Neutrophil (primary cell): Measurements from ENCODE around the gene PAK1.

ENCODE experiments used
- H3K27ac ChIP-seq: fragments of 200-600 bp; sonication (generic); 2 replicates; pipeline ENCODE4 v1.5.1; 2016; ENCODE audit warnings: mild to moderate bottlenecking, moderate library complexity
- H3K27me3 ChIP-seq: fragments of 200-600 bp; sonication (generic); 2 replicates; pipeline ENCODE4 v1.6.0; 2016; ENCODE audit warnings: mild to moderate bottlenecking
- H3K36me3 ChIP-seq: fragments of 200-600 bp; sonication (generic); 2 replicates; pipeline ENCODE4 v1.5.1; 2017
- H3K4me1 ChIP-seq, 2 experiments: fragments of 200-600 bp in 1 of 2; sonication (generic) in 1 of 2; 1 replicate in 1 of 2; 2 replicates in 1 of 2; pipeline versions ENCODE4 v1.5.1 to v1.6.1; 2013 to 2016; ENCODE audit warnings: low read depth in 1 of 2, low read length in 1 of 2, mild to moderate bottlenecking in 1 of 2, moderate library complexity in 1 of 2; ENCODE audit not compliant: control insufficient read depth in 1 of 2, insufficient read depth in 1 of 2
- H3K4me3 ChIP-seq, 2 experiments: fragments of 200-600 bp in 1 of 2; sonication (generic) in 1 of 2; 1 replicate in 1 of 2; 2 replicates in 1 of 2; pipeline ENCODE4 v1.5.1; 2013 to 2016; ENCODE audit warnings: low read depth in 1 of 2, low read length in 1 of 2, mild to moderate bottlenecking in 1 of 2, moderate library complexity in 1 of 2
- H3K9me3 ChIP-seq: fragments of 200-600 bp; sonication (generic); 2 replicates; pipeline ENCODE4 v1.5.1; 2016
- TF ChIP-seq, protein P1 (sequence below): fragments of 200-600 bp; sonication (generic); IDR thresholded peaks from 2 replicates; pipeline ENCODE4 v1.5.1; 2016; ENCODE audit warnings: antibody characterized with exemption

PAK1 gene

DNA sequence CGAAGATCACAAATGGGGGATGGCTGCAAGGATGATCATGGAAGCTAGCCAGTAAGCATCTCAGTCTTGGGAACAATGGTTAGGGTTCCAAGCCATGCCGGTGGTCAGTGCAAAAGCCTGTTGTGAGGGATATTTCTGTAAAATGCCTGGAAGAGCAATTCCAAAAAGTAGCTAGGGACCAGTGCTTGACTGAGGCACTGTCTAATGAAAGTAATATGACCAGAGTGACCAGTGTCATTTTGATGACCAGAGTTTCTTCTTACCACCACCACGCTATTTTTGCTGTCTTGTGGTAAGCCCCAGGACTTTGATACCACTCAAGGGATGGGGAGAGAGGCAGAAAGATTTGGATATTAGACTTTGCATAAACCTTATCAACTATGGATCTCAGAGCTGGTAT, 190.8 kb downstream of the PAK1 start:
- Histone ChIP-seq H3K4me3 (no peak overlapping the region), H3K4me1 (no peaks in the 10 kb centered on the region), H3K27me3 (peaks cover 10% of the 10 kb centered on the region), H3K36me3 (no peaks in the 10 kb centered on the region), H3K27ac (no peak overlapping the region), H3K9me3 (no peaks in the 10 kb centered on the region)
- TF ChIP-seq, protein P1, sequence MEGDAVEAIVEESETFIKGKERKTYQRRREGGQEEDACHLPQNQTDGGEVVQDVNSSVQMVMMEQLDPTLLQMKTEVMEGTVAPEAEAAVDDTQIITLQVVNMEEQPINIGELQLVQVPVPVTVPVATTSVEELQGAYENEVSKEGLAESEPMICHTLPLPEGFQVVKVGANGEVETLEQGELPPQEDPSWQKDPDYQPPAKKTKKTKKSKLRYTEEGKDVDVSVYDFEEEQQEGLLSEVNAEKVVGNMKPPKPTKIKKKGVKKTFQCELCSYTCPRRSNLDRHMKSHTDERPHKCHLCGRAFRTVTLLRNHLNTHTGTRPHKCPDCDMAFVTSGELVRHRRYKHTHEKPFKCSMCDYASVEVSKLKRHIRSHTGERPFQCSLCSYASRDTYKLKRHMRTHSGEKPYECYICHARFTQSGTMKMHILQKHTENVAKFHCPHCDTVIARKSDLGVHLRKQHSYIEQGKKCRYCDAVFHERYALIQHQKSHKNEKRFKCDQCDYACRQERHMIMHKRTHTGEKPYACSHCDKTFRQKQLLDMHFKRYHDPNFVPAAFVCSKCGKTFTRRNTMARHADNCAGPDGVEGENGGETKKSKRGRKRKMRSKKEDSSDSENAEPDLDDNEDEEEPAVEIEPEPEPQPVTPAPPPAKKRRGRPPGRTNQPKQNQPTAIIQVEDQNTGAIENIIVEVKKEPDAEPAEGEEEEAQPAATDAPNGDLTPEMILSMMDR, result no peak

DNA sequence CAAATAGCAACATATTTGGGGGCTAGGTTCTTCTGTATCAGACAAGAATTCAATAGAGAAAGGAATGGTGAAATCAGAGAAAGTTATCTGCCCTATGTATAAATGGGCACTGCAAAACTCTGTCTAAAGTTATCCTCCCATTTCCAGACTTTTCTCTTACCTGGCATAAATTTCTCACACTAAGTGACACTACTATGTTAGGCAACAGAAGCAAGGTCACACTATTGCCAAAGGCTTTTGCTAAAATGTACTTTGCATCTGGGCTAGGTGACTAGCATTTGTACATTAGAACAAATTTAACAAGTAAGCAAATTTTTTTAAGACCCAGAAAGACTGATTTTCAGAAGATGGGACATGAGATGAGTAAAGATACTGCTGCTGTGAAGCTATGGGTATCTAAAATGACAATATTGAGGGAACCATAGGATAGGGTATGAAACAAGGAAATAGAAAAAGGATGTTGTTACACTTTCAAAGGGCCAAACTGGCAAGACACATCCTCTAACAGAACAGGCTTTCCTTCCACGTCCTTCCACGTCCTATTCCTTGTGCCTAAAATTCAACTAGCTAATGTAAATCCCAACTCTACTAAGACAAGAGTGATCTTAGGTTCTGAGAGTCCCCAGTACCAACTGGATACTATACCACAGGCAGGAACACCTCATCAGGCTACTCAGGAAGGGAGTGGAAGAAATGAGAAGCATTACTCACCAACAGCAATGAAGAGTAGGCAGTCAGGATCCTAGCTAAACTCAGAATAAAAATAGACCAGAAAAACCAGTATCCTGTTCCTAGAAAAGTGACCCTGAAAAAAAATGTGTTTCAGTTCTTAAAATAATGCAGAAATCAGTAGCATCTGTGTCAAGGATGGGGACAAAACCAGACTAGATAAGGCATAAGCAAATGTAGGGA, 195.0 kb downstream of the PAK1 start:
- H3K4me1 ChIP-seq, result no peaks in the 10 kb centered on the region
- H3K4me3 ChIP-seq, result no peak overlapping the region
- no peaks in the 10 kb centered on the region for H3K9me3 ChIP-seq
- TF ChIP-seq, protein P1, result no peak
- no peaks in the 10 kb centered on the region for H3K36me3 ChIP-seq
- H3K27me3 ChIP-seq, result no peaks in the 10 kb centered on the region
- H3K27ac ChIP-seq, result no peak overlapping the region

DNA sequence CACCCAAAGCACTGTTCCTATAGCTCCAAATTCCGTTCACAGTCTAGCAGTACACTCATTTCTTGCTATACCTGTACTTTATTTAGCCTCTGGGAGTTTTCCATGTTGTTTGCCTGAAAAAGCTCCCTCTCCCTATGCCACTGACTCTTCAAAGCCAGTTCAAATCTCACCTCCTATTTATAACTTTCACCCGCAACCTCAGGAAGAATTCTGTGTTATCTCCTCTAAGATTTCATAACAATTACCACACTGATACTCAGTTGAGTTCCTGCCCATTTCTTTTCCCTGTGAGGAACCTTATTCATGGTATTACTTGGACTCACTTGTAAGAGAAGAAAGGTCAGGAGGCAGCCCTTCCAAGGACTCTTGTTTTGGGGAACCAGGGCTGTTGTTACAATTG, 197.6 kb downstream of the PAK1 start:
- Histone ChIP-seq H3K36me3 (no peaks in the 10 kb centered on the region), H3K27ac (no peak overlapping the region), H3K9me3 (no peaks in the 10 kb centered on the region), H3K4me3 (no peak overlapping the region), H3K4me1 (no peaks in the 10 kb centered on the region), H3K27me3 (peaks cover 7% of the 10 kb centered on the region)
- TF ChIP-seq, protein P1, result no peak
